ENCODE measurements around the gene CAGE1. TPM values are rescaled to one million over a fixed set of nuclear protein-coding genes. Genes with fewer than 3 reads are reported as not detected.
"Not testable (repeated sequence)": the region's sequence is repeated elsewhere in the genome, so short reads cannot be mapped to it uniquely, and the experiment has no call there.

CAGE1 gene
- total RNA-seq, 1 donor from 2014 or later = not detected

- Histone ChIP-seq H3K36me3 (ENCODE audit: control insufficient read depth, insufficient read depth, low read length) (no peaks in the 10 kb centered on the region), H3K27me3 (ENCODE audit: control insufficient read depth, insufficient read depth, low read length) (no peaks in the 10 kb centered on the region), H3K4me3 (ENCODE audit: low read depth, low read length) (no peak overlapping the region)
- TF ChIP-seq, protein P1, sequence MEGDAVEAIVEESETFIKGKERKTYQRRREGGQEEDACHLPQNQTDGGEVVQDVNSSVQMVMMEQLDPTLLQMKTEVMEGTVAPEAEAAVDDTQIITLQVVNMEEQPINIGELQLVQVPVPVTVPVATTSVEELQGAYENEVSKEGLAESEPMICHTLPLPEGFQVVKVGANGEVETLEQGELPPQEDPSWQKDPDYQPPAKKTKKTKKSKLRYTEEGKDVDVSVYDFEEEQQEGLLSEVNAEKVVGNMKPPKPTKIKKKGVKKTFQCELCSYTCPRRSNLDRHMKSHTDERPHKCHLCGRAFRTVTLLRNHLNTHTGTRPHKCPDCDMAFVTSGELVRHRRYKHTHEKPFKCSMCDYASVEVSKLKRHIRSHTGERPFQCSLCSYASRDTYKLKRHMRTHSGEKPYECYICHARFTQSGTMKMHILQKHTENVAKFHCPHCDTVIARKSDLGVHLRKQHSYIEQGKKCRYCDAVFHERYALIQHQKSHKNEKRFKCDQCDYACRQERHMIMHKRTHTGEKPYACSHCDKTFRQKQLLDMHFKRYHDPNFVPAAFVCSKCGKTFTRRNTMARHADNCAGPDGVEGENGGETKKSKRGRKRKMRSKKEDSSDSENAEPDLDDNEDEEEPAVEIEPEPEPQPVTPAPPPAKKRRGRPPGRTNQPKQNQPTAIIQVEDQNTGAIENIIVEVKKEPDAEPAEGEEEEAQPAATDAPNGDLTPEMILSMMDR (IDR thresholded peaks at IDR 0.05; ENCODE audit: insufficient read depth, low read length, severe bottlenecking) = no peak
- DNase-seq (ENCODE audit: low read depth) (no peak), FAIRE-seq (peak; percentile 23)
Measured at GRCh38 chr6:7341271-7341670, 48.3 kb downstream of the CAGE1 start.

GRCh38 chr6:7339007-7339732, 50.4 kb downstream of the CAGE1 start:
- TF ChIP-seq, protein P1 (IDR thresholded peaks at IDR 0.05; ENCODE audit: insufficient read depth, low read length, severe bottlenecking) = peak; percentile 42
- not testable (repeated sequence) for FAIRE-seq
- peak; percentile 35 for DNase-seq (ENCODE audit: low read depth)

DNA sequence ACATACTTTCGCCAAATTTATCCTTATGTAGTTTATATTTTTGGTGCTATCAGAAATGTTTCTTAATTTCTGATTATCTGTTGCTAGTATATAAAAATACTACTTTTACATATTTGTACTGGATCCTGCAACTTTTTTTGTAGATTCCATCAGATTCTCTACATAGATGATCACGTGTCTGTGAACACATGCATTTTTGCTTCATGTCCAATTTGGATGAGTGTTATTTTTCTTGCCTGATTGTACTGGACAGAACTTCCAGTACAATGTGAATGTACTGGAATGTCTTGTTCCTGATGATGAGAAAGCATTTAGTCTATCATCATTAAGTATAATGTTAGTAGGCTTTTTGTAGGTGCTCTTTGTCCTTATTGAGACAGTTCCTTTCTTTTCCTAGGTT, 51.5 kb downstream of the CAGE1 start:
- no peak overlapping the region for H3K4me3 ChIP-seq (ENCODE audit: low read depth, low read length)
- DNase-seq (ENCODE audit: low read depth) (no peak), FAIRE-seq (no peak)
- no peaks in the 10 kb centered on the region for H3K36me3 ChIP-seq (ENCODE audit: control insufficient read depth, insufficient read depth, low read length)
- no peaks in the 10 kb centered on the region for H3K27me3 ChIP-seq (ENCODE audit: control insufficient read depth, insufficient read depth, low read length)
- TF ChIP-seq, protein P1 (IDR thresholded peaks at IDR 0.05; ENCODE audit: insufficient read depth, low read length, severe bottlenecking) = no peak

More at GRCh38 chr6:7339007-7339732, 50.4 kb downstream of the CAGE1 start:
- not testable (repeated sequence) for H3K4me3 ChIP-seq (ENCODE audit: low read depth, low read length); H3K27me3 ChIP-seq (ENCODE audit: control insufficient read depth, insufficient read depth, low read length); H3K36me3 ChIP-seq (ENCODE audit: control insufficient read depth, insufficient read depth, low read length)

DNA sequence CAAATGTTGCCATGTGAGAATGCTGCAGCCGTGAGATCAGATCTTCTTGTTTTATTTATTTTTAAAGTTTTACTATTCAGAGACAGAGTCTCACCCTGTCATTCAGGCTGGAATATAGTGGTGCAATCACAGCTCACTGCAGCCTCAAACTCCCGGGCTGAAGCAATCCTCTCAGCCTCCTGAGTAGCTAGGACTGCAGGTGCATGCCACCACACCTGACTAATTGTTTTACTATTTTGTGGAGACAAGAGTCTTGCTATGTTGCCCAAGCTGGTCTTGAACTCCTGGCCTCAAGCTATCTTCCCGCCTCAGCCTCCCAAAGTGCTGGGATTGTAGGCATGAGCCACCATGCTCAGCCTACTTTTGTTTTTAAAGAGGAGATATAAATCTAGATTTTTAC, 54.0 kb downstream of the CAGE1 start:
- FAIRE-seq = no peak
- no peak overlapping the region for H3K4me3 ChIP-seq (ENCODE audit: low read depth, low read length)
- TF ChIP-seq, protein P1 (IDR thresholded peaks at IDR 0.05; ENCODE audit: insufficient read depth, low read length, severe bottlenecking) = no peak
- no peaks in the 10 kb centered on the region for H3K36me3 ChIP-seq (ENCODE audit: control insufficient read depth, insufficient read depth, low read length)
- DNase-seq (ENCODE audit: low read depth) = no peak
- H3K27me3 ChIP-seq (ENCODE audit: control insufficient read depth, insufficient read depth, low read length) = no peaks in the 10 kb centered on the region

DNA sequence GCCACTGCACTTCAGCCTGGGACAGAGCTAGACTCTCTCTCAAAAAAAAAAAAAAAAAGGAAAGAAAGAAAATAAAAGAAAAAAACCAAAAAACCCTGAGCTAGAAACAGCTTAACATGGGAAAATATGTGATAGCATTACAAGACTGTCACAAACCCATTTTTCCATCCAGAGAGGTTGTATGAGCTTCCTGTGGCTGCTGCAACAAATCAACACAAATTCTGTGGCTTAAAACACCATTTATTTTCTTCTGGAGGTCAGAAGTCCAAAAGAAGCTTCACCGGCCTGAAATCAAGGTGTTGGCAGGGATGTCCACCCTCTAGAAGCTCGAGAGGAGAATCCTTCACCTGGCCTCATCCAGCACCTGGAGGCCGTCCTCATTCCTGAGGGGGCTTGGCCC, 54.9 kb downstream of the CAGE1 start:
- Histone ChIP-seq H3K36me3 (ENCODE audit: control insufficient read depth, insufficient read depth, low read length) (no peaks in the 10 kb centered on the region), H3K4me3 (ENCODE audit: low read depth, low read length) (no peak overlapping the region), H3K27me3 (ENCODE audit: control insufficient read depth, insufficient read depth, low read length) (no peaks in the 10 kb centered on the region)
- FAIRE-seq (no peak), DNase-seq (ENCODE audit: low read depth) (no peak)
- TF ChIP-seq, protein P1 (IDR thresholded peaks at IDR 0.05; ENCODE audit: insufficient read depth, low read length, severe bottlenecking) = no peak
